ENCODE results near the gene RTRAF.

DNA sequence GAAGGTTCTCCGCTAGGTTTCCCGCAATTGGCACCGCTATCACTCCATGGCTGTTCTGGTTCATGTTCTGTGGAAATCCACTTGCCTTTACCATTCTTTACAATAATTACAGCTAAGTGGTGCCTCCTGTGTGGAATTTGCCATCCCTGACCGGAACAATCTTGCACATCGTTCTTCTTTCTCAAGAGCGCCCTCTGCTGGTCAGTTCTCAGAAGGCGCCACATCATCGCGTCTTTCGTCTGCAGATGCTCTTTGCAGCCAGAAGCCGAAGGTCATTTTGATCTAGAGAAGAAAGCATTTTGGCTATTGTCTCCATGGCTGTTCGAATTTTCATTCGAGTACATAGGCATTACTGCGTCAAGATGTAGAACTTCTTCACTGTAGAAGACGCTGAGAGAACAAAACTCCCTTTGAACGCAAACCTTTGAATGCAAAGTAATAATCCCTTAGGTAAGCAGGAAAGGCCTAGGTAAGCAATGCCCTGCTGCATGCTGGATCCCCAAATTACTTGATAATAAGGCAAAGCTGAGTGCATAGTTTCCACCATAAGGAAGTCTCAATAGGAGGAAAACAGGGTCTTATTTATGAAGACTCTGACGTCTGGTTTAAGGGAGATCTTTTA, 10.1 kb upstream of the RTRAF start:
- TF ChIP-seq, protein P1, sequence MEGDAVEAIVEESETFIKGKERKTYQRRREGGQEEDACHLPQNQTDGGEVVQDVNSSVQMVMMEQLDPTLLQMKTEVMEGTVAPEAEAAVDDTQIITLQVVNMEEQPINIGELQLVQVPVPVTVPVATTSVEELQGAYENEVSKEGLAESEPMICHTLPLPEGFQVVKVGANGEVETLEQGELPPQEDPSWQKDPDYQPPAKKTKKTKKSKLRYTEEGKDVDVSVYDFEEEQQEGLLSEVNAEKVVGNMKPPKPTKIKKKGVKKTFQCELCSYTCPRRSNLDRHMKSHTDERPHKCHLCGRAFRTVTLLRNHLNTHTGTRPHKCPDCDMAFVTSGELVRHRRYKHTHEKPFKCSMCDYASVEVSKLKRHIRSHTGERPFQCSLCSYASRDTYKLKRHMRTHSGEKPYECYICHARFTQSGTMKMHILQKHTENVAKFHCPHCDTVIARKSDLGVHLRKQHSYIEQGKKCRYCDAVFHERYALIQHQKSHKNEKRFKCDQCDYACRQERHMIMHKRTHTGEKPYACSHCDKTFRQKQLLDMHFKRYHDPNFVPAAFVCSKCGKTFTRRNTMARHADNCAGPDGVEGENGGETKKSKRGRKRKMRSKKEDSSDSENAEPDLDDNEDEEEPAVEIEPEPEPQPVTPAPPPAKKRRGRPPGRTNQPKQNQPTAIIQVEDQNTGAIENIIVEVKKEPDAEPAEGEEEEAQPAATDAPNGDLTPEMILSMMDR (IDR thresholded peaks at IDR 0.05; ENCODE audit: control extremely low read depth in 1 of 3, insufficient read depth in 1 of 3, low read depth in 1 of 3, low read length in 3 of 3) = peak; percentile 76 to 95 (median 77)
- TF ChIP-seq, protein P2, sequence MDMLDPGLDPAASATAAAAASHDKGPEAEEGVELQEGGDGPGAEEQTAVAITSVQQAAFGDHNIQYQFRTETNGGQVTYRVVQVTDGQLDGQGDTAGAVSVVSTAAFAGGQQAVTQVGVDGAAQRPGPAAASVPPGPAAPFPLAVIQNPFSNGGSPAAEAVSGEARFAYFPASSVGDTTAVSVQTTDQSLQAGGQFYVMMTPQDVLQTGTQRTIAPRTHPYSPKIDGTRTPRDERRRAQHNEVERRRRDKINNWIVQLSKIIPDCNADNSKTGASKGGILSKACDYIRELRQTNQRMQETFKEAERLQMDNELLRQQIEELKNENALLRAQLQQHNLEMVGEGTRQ (IDR thresholded peaks at IDR 0.05; ENCODE audit: low read length) = no peak
- TF ChIP-seq JUND (IDR thresholded peaks at IDR 0.05; ENCODE audit: low read length) (no peak), SIN3A (conservative IDR thresholded peaks at IDR 0.05 in 1 of 2, IDR thresholded peaks at IDR 0.05 in 1 of 2; ENCODE audit: low read depth in 1 of 2, low read length in 2 of 2) (no peak), NRF1 (IDR thresholded peaks at IDR 0.05; ENCODE audit: low read depth, low read length) (no peak), YY1 (IDR thresholded peaks at IDR 0.05; ENCODE audit: low read depth, low read length) (0 out of 2 replicates have a peak, but pooled peaks have one; percentile 40), EP300 (IDR thresholded peaks at IDR 0.05; ENCODE audit: borderline replicate concordance in 1 of 2, low read depth in 2 of 2, low read length in 2 of 2) (no peak), POLR2A (IDR thresholded peaks at IDR 0.05; ENCODE audit: control extremely low read depth in 1 of 2, low read depth in 2 of 2, low read length in 2 of 2) (no peak), CHD2 (IDR thresholded peaks at IDR 0.05; ENCODE audit: low read length) (no peak), BRCA1 (IDR thresholded peaks at IDR 0.05; ENCODE audit: low read depth, low read length) (no peak), EZH2 (IDR thresholded peaks at IDR 0.05; ENCODE audit: low read depth, low read length, severe bottlenecking) (no peak), HDAC6 (IDR thresholded peaks at IDR 0.05; ENCODE audit: low read depth, low read length) (no peak)
- TF ChIP-seq, protein P3, sequence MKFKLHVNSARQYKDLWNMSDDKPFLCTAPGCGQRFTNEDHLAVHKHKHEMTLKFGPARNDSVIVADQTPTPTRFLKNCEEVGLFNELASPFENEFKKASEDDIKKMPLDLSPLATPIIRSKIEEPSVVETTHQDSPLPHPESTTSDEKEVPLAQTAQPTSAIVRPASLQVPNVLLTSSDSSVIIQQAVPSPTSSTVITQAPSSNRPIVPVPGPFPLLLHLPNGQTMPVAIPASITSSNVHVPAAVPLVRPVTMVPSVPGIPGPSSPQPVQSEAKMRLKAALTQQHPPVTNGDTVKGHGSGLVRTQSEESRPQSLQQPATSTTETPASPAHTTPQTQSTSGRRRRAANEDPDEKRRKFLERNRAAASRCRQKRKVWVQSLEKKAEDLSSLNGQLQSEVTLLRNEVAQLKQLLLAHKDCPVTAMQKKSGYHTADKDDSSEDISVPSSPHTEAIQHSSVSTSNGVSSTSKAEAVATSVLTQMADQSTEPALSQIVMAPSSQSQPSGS (IDR thresholded peaks at IDR 0.05; ENCODE audit: low read length) = no peak

Measured in H1 (cell line).